PC-3 (cell line): Measurements from ENCODE around the gene KCNQ1. TPM values are rescaled to one million over a fixed set of nuclear protein-coding genes. Genes with fewer than 3 reads are reported as not detected.

Source experiments
- ATAC-seq: fragments of 200-7000 bp; cut with Tn5 transposase; 2 replicates; pipeline ENCODE4 v1.9.1; 2020; ENCODE audit warnings: mild to moderate bottlenecking, moderate library complexity
- BruUV-seq: library from RNA; stranded (reverse); fragments of 400-500 nt; replicated peaks from 2 replicates; lab custom pipeline; 2021; lab: Mats Ljungman, UMichigan
- CTCF ChIA-PET: fragments of 300-600 bp; sonication (Branson Sonifier 250); formaldehyde crosslinking; loops from one replicate; lab custom pipeline; 2022; ENCODE audit warnings: antibody characterized with exemption; lab: Charles Lee
- POLR2A ChIA-PET: fragments of 300-600 bp; sonication (Branson Sonifier 250); formaldehyde crosslinking; loops from one replicate; lab custom pipeline; 2022; ENCODE audit warnings: antibody characterized with exemption; ENCODE audit not compliant: unreplicated experiment; lab: Charles Lee
- DNase-seq: peaks from one replicate; pipeline ENCODE4 v3.0.0-alpha.2; 2015
- H2AFZ ChIP-seq: fragments of 300-600 bp; sonication (generic); 2 replicates; pipeline ENCODE4 v1.6.0; 2016; ENCODE audit warnings: antibody characterized with exemption, low read length
- H3F3A ChIP-seq: fragments of 300-600 bp; sonication (generic); one replicate; pipeline ENCODE4 v1.6.0; 2017; ENCODE audit warnings: antibody characterized with exemption, low read length, control low read depth, mild to moderate bottlenecking; ENCODE audit not compliant: unreplicated experiment
- H3K27ac ChIP-seq: fragments of 300-600 bp; sonication (generic); 2 replicates; pipeline ENCODE4 v1.5.1; 2016; ENCODE audit warnings: mild to moderate bottlenecking, low read length
- H3K27me3 ChIP-seq: fragments of 300-600 bp; sonication (generic); 2 replicates; pipeline ENCODE4 v1.6.1; 2016; ENCODE audit warnings: low read length, mixed read lengths
- H3K36me3 ChIP-seq: fragments of 300-600 bp; sonication (generic); 2 replicates; pipeline ENCODE4 v1.6.1; 2016; ENCODE audit warnings: low read depth, mixed run types, low read length, mixed read lengths
- H3K4me1 ChIP-seq: fragments of 300-600 bp; sonication (generic); 2 replicates; pipeline ENCODE4 v1.5.1; 2016; ENCODE audit warnings: low read length; ENCODE audit not compliant: insufficient read depth
- H3K4me2 ChIP-seq: fragments of 300-600 bp; sonication (generic); 2 replicates; pipeline ENCODE4 v1.6.0; 2016; ENCODE audit warnings: low read length
- H3K4me3 ChIP-seq: fragments of 300-600 bp; sonication (generic); 2 replicates; pipeline ENCODE4 v1.5.1; 2016; ENCODE audit warnings: mild to moderate bottlenecking, low read length, mixed read lengths
- H3K79me2 ChIP-seq: fragments of 300-600 bp; sonication (generic); 2 replicates; pipeline ENCODE4 v1.6.1; 2017; ENCODE audit warnings: low read length, mixed read lengths
- H3K9ac ChIP-seq: fragments of 300-600 bp; sonication (generic); 2 replicates; pipeline ENCODE4 v1.6.0; 2016; ENCODE audit warnings: mild to moderate bottlenecking, low read length
- H3K9me2 ChIP-seq: fragments of 300-600 bp; sonication (generic); replicated peaks from 2 replicates; pipeline ENCODE4 v1.6.1; 2016; ENCODE audit warnings: mixed run types, low read length, mixed read lengths
- H3K9me3 ChIP-seq: fragments of 300-600 bp; sonication (generic); 2 replicates; pipeline ENCODE4 v1.6.1; 2016; ENCODE audit warnings: low read length, mixed read lengths
- H4K20me1 ChIP-seq: fragments of 300-600 bp; sonication (generic); 2 replicates; pipeline ENCODE4 v1.6.1; 2016; ENCODE audit warnings: low read length, mixed read lengths
- CTCF ChIP-seq: fragments of 300-600 bp; sonication (generic); conservative IDR thresholded peaks from 2 replicates; pipeline ENCODE4 v1.5.1; 2017; ENCODE audit warnings: antibody characterized with exemption, low read depth, mild to moderate bottlenecking, low read length
- EZH2 ChIP-seq: fragments of 300-600 bp; sonication (generic); IDR thresholded peaks from one replicate; pipeline ENCODE4 v1.6.1; 2017; ENCODE audit warnings: antibody characterized with exemption, mild to moderate bottlenecking, low read length; ENCODE audit not compliant: unreplicated experiment
- EZH2phosphoT487 ChIP-seq: fragments of 300-600 bp; sonication (generic); IDR thresholded peaks from 2 replicates; pipeline ENCODE4 v1.6.1; 2018; ENCODE audit warnings: mild to moderate bottlenecking, antibody characterized with exemption, low read length, borderline replicate concordance
- intact Hi-C: fragments of 100-400 bp; cut with micrococcal nuclease; formaldehyde crosslinking; loops from 2 replicates; pipeline ENCODE4 v1.9.0; 2023
- total RNA-seq: library from RNA; depleted of rRNA; stranded (reverse); fragments of >200 nt; gene quantifications from 2 replicates; pipeline ENCODE4 v1.2.3, GENCODE V29; 2014

KCNQ1 gene
- total RNA-seq, 1 experiment from 2014 or later, result 0.40 TPM

GRCh38 chr11:2480874-2481220 lies 36.0 kb downstream of the KCNQ1 start:
- TF ChIP-seq EZH2phosphoT487 (no peak), CTCF (no peak)
- no TSS peak for BruUV-seq
- Histone ChIP-seq H2AFZ (no peak overlapping the region), H3K27ac (no peak overlapping the region), H3K4me2 (no peak overlapping the region), H4K20me1 (no peaks in the 10 kb centered on the region), H3K4me3 (no peak overlapping the region), H3K27me3 (peaks cover 14% of the 10 kb centered on the region; the same call in 1 of the 2 replicates), H3K9me3 (no peaks in the 10 kb centered on the region), H3K9ac (no peak overlapping the region), H3F3A (no peaks in the 10 kb centered on the region), H3K4me1 (no peaks in the 10 kb centered on the region), H3K9me2 (no peaks in the 10 kb centered on the region), H3K79me2 (no peaks in the 10 kb centered on the region), H3K36me3 (no peaks in the 10 kb centered on the region)
- intact Hi-C loops, result no loop called here
- POLR2A ChIA-PET, result no interaction called here
- ATAC-seq (no peak), DNase-seq (no peak)
- CTCF ChIA-PET, result interaction anchor here (0.5 kb wide), 1 partner anchor 306 kb away, joined by 3 read pairs; no protein-coding TSS in a partner anchor

DNA sequence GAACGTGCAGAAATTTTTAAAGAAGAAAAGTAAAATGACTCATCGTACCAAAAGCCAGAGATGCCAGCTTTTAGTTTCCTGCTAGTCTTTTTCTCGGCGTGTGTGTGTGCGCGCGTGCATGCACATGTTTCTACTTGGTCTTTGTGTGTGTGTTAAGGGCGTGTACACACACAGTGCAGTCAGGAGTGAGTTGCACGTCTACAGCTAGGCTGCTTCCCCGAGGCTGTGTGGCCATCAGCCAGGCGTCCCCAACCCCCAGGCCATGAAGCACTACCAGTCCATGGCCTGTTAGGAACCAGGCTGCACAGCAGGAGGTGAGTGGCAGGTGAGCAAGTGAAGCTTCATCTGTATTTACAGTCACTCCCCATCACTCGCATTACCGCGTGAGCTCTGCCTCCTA lies 36.4 kb downstream of the KCNQ1 start:
- H3K27ac ChIP-seq, result no peak overlapping the region
- TF ChIP-seq EZH2, result no peak
- no peak for TF ChIP-seq CTCF
- TF ChIP-seq EZH2phosphoT487, result no peak
- H3K4me2 ChIP-seq, result no peak overlapping the region
- H3K79me2 ChIP-seq, result no peaks in the 10 kb centered on the region
- H3K9me2 ChIP-seq, result no peaks in the 10 kb centered on the region
- H3K4me3 ChIP-seq, result no peak overlapping the region
- no peak overlapping the region for H2AFZ ChIP-seq
- DNase-seq (no peak), ATAC-seq (no peak; the same call in 1 of the 2 replicates)
- BruUV-seq, result no TSS peak
- H3K36me3 ChIP-seq, result no peaks in the 10 kb centered on the region
- ChIA-PET CTCF (interaction anchor here (0.5 kb wide), 1 partner anchor 305 kb away, joined by 3 read pairs; no protein-coding TSS in a partner anchor), POLR2A (no interaction called here)
- H3K9ac ChIP-seq, result no peak overlapping the region
- no peaks in the 10 kb centered on the region for H3K4me1 ChIP-seq
- H4K20me1 ChIP-seq, result no peaks in the 10 kb centered on the region
- no peaks in the 10 kb centered on the region for H3F3A ChIP-seq
- peaks cover 14% of the 10 kb centered on the region; the same call in 1 of the 2 replicates for H3K27me3 ChIP-seq
- no peaks in the 10 kb centered on the region for H3K9me3 ChIP-seq
- intact Hi-C loops, result no loop called here

GRCh38 chr11:2482204-2482603 lies 37.4 kb downstream of the KCNQ1 start:
- H3F3A ChIP-seq, result no peaks in the 10 kb centered on the region

More at GRCh38 chr11:2482204-2482603, 37.4 kb downstream of the KCNQ1 start:
- peaks cover 14% of the 10 kb centered on the region; the same call in 1 of the 2 replicates for H3K27me3 ChIP-seq
- no peaks in the 10 kb centered on the region for H4K20me1 ChIP-seq
- ChIA-PET POLR2A (no interaction called here), CTCF (no interaction called here)
- no peak overlapping the region for H2AFZ ChIP-seq
- H3K36me3 ChIP-seq, result no peaks in the 10 kb centered on the region
- TF ChIP-seq EZH2 (no peak), EZH2phosphoT487 (no peak), CTCF (no peak)
- no peaks in the 10 kb centered on the region for H3K79me2 ChIP-seq
- H3K9me3 ChIP-seq, result peaks cover 3% of the 10 kb centered on the region
- BruUV-seq, result no TSS peak
- no peak overlapping the region for H3K9ac ChIP-seq
- ATAC-seq, result no peak
- H3K27ac ChIP-seq, result no peak overlapping the region
- no peaks in the 10 kb centered on the region for H3K9me2 ChIP-seq
- H3K4me3 ChIP-seq, result no peak overlapping the region
- no peak for DNase-seq
- H3K4me2 ChIP-seq, result no peak overlapping the region
- H3K4me1 ChIP-seq, result no peaks in the 10 kb centered on the region
- intact Hi-C loops, result no loop called here
